GM23338 (cell line): ENCODE data around the gene CXCL10. TPM values are rescaled to one million over a fixed set of nuclear protein-coding genes. Genes with fewer than 3 reads are reported as not detected.

Experiments
- ATAC-seq: fragments of 200-7000 bp; cut with Tn5 transposase; 3 replicates; pipeline ENCODE4 v1.9.1; 2020
- DNase-seq: peaks from one replicate; pipeline ENCODE4 v3.0.0-alpha.2; 2015; ENCODE audit warnings: low spot score
- H2AFZ ChIP-seq: fragments of 200-600 bp; sonication (generic); 2 replicates; pipeline ENCODE4 v1.8.0; 2016; ENCODE audit warnings: antibody characterized with exemption, mild to moderate bottlenecking, moderate library complexity
- H3F3A ChIP-seq: fragments of 200-600 bp; sonication (generic); replicated peaks from 2 replicates; pipeline ENCODE4 v1.8.0; 2017; ENCODE audit warnings: antibody characterized with exemption, mixed run types, low read depth
- H3K27ac ChIP-seq: fragments of 200-600 bp; sonication (generic); 2 replicates; pipeline ENCODE4 v1.6.1; 2016; ENCODE audit warnings: low read depth
- H3K27me3 ChIP-seq: fragments of 200-600 bp; sonication (generic); 2 replicates; pipeline ENCODE4 v1.8.0; 2016; ENCODE audit warnings: mild to moderate bottlenecking, mixed run types, moderate library complexity; ENCODE audit not compliant: insufficient read depth
- H3K36me3 ChIP-seq: fragments of 200-600 bp; sonication (generic); 2 replicates; pipeline ENCODE4 v1.8.0; 2016; ENCODE audit warnings: mild to moderate bottlenecking; ENCODE audit not compliant: insufficient read depth
- H3K4me1 ChIP-seq: fragments of 200-600 bp; sonication (generic); 2 replicates; pipeline ENCODE4 v1.8.0; 2016; ENCODE audit warnings: mild to moderate bottlenecking, moderate library complexity; ENCODE audit not compliant: insufficient read depth
- H3K4me2 ChIP-seq: fragments of 200-600 bp; sonication (generic); 2 replicates; pipeline ENCODE4 v1.7.1; 2017; ENCODE audit warnings: mixed run types
- H3K4me3 ChIP-seq: fragments of 200-600 bp; sonication (generic); 2 replicates; pipeline ENCODE4 v1.6.1; 2016; ENCODE audit warnings: mixed run types
- H3K79me2 ChIP-seq: fragments of 200-600 bp; sonication (generic); replicated peaks from 2 replicates; pipeline ENCODE4 v1.8.0; 2017; ENCODE audit warnings: mild to moderate bottlenecking; ENCODE audit not compliant: insufficient read depth
- H3K9me2 ChIP-seq: fragments of 200-600 bp; sonication (generic); 2 replicates; pipeline ENCODE4 v1.8.0; 2017; ENCODE audit not compliant: insufficient read depth
- H4K20me1 ChIP-seq: fragments of 200-600 bp; sonication (generic); replicated peaks from 2 replicates; pipeline ENCODE4 v1.8.0; 2017; ENCODE audit warnings: mild to moderate bottlenecking; ENCODE audit not compliant: insufficient read depth
- H3K27ac Mint-ChIP-seq: 2 replicates; pipeline ENCODE4 v1.8.0; 2020; ENCODE audit warnings: inconsistent platforms, mild to moderate bottlenecking, moderate library complexity, mixed read lengths
- H3K27me3 Mint-ChIP-seq: 3 replicates; pipeline ENCODE4 v1.8.0; 2022; ENCODE audit warnings: low read depth, mild to moderate bottlenecking, moderate library complexity, mixed read lengths, inconsistent platforms; ENCODE audit not compliant: insufficient read depth, poor library complexity
- H3K36me3 Mint-ChIP-seq: 3 replicates; pipeline ENCODE4 v1.8.0; 2021; ENCODE audit warnings: low read depth, mild to moderate bottlenecking, inconsistent platforms, moderate library complexity, mixed read lengths
- H3K4me1 Mint-ChIP-seq: 3 replicates; pipeline ENCODE4 v1.8.0; 2020; ENCODE audit warnings: mild to moderate bottlenecking, inconsistent platforms, mixed read lengths
- H3K4me3 Mint-ChIP-seq: 3 replicates; pipeline ENCODE4 v1.8.0; 2021; ENCODE audit warnings: moderate library complexity, mild to moderate bottlenecking, inconsistent platforms, mixed read lengths
- H3K9me3 Mint-ChIP-seq: 3 replicates; pipeline ENCODE4 v1.8.0; 2020; ENCODE audit warnings: moderate library complexity, mild to moderate bottlenecking, inconsistent platforms, mixed read lengths
- CREB1 ChIP-seq: fragments of 250-450 bp; sonication (Bioruptor Pico); IDR thresholded peaks from 2 replicates; pipeline ENCODE4 v1.5.0; 2020; ENCODE audit warnings: low read depth, mild to moderate bottlenecking, moderate library complexity
- CTCF ChIP-seq, 2 experiments: fragments of 200-600 bp in 1 of 2; sonication (generic) in 1 of 2; conservative IDR thresholded peaks; 2 replicates each; pipeline versions ENCODE4 v1.5.1 to v1.6.1; 2016 to 2017; ENCODE audit warnings: antibody characterized with exemption in 2 of 2, low read depth in 2 of 2, mild to moderate bottlenecking in 2 of 2, moderate library complexity in 1 of 2
- NANOG ChIP-seq: IDR thresholded peaks from 2 replicates; pipeline ENCODE4 v1.6.1; 2016; ENCODE audit warnings: antibody characterized with exemption, borderline replicate concordance
- REST ChIP-seq: IDR thresholded peaks from one replicate; pipeline ENCODE4 v1.6.1; 2018; ENCODE audit warnings: antibody characterized with exemption; ENCODE audit not compliant: unreplicated experiment
- STAT1 ChIP-seq: IDR thresholded peaks from one replicate; pipeline ENCODE4 v1.6.1; 2016; ENCODE audit warnings: antibody characterized with exemption; ENCODE audit not compliant: unreplicated experiment
- ZNF331 ChIP-seq: fragments of 250-450 bp; sonication (Bioruptor Pico); IDR thresholded peaks from 2 replicates; pipeline ENCODE4 v1.5.0; 2020; ENCODE audit warnings: low read depth, mild to moderate bottlenecking, moderate library complexity
- polyA plus RNA-seq: library from polyadenylated mRNA; unstranded; fragments of >200 nt; fragmentation: Nextera tagmentation; extraction: Ambion mirVana; gene quantifications from 2 replicates; pipeline ENCODE4 v1.2.1, GENCODE V29; 2016
- total RNA-seq: library from RNA; depleted of rRNA; stranded (reverse); fragments of >200 nt; shearing (Covaris generic); gene quantifications from 2 replicates; pipeline ENCODE4 v1.2.3, GENCODE V29; 2014

The CXCL10 gene
- total and polyA plus RNA-seq, 2 experiments from 2014 or later = not detected

- Mint-ChIP-seq H3K4me3 (no peak overlapping the region), H3K27me3 (no peaks in the 10 kb centered on the region), H3K4me1 (peaks cover 14% of the 10 kb centered on the region; the same call in 2 of the 3 replicates), H3K36me3 (no peaks in the 10 kb centered on the region), H3K9me3 (no peaks in the 10 kb centered on the region), H3K27ac (no peak overlapping the region)
- Histone ChIP-seq H3K4me3 (no peak overlapping the region), H2AFZ (no peak overlapping the region), H3K27me3 (no peaks in the 10 kb centered on the region), H3K4me2 (peak overlapping the region; percentile 12; the same call in 1 of the 2 replicates), H3K36me3 (no peaks in the 10 kb centered on the region), H3K27ac (peak overlapping the region; percentile 91), H3K9me2 (no peaks in the 10 kb centered on the region), H3F3A (no peaks in the 10 kb centered on the region), H3K79me2 (no peaks in the 10 kb centered on the region), H3K4me1 (peaks cover 15% of the 10 kb centered on the region), H4K20me1 (no peaks in the 10 kb centered on the region)
- ATAC-seq (peak; percentile 93), DNase-seq (peak; percentile 87)
- TF ChIP-seq ZNF331 (CRISPR knock-in tag) (no peak), NANOG (peak; percentile 65; the same call in 1 of the 2 replicates), CREB1 (no peak)
Observed at GRCh38 chr4:76072760-76073159, 49.5 kb upstream of the CXCL10 start.

DNA sequence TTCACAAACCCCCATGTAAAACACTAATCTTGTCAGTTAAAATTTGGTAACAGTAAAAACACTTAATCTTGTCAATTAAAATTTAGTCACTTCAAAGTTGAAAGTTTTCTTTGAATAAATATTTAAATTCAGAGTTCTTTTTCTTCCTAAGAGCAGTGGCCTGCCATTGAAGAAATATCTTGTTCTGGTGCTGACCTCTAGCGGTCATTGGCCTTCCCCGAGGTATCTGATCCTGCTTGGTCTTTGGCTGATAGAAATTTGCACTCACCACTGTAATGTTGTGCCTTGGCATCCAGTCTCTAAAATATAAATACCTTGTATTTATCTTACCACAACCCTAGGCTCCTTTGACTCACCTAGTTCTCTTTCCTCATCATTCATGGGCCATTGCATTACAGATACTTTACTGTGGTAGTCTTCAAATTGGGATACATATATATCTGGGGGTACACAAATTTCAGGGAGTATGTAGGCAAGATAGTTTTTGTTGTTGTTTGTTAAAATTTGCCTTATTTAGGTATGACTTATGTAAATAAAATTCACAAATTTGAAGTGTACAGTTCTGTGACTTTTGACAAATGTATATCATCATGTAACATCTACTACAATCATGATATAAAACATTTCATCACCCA, 44.5 kb upstream of the CXCL10 start:
- H3K27ac ChIP-seq = no peak overlapping the region
- H3K27me3 Mint-ChIP-seq = no peaks in the 10 kb centered on the region
- peaks cover 10% of the 10 kb centered on the region for H3K4me1 ChIP-seq
- H3F3A ChIP-seq = no peaks in the 10 kb centered on the region
- no peak overlapping the region for H3K27ac Mint-ChIP-seq
- H3K4me2 ChIP-seq = no peak overlapping the region
- no peaks in the 10 kb centered on the region for H3K79me2 ChIP-seq
- H2AFZ ChIP-seq = no peak overlapping the region
- H3K4me1 Mint-ChIP-seq = no peaks in the 10 kb centered on the region
- H3K27me3 ChIP-seq = no peaks in the 10 kb centered on the region
- peak; percentile 88 to 97 for TF ChIP-seq CTCF (conservative IDR thresholded peaks at IDR 0.05; ENCODE audit: low read depth in 2 of 2)
- no peak for TF ChIP-seq STAT1
- TF ChIP-seq REST = no peak
- peaks cover 6% of the 10 kb centered on the region for H3K9me3 Mint-ChIP-seq
- H3K36me3 Mint-ChIP-seq = peaks cover 6% of the 10 kb centered on the region
- no peaks in the 10 kb centered on the region for H4K20me1 ChIP-seq
- H3K4me3 Mint-ChIP-seq = no peak overlapping the region
- no peaks in the 10 kb centered on the region for H3K9me2 ChIP-seq
- H3K4me3 ChIP-seq = no peak overlapping the region
- DNase-seq (peak; percentile 89), ATAC-seq (peak; percentile 96)
- no peaks in the 10 kb centered on the region for H3K36me3 ChIP-seq
